Stimulated activated CD8-positive, alpha-beta memory T cell treated with anti-CD3 and anti-CD28 coated beads, Interleukin-7, amount 100 ng/mL, for 1 hour (primary cell): ENCODE measurements around the gene POLDIP3.

Source experiments
- DNase-seq, 2 donors: peaks; one replicate each; pipeline ENCODE4 v3.0.0-alpha.2; 2020; ENCODE audit warnings: low read depth in 2 of 2

POLDIP3 gene

DNA sequence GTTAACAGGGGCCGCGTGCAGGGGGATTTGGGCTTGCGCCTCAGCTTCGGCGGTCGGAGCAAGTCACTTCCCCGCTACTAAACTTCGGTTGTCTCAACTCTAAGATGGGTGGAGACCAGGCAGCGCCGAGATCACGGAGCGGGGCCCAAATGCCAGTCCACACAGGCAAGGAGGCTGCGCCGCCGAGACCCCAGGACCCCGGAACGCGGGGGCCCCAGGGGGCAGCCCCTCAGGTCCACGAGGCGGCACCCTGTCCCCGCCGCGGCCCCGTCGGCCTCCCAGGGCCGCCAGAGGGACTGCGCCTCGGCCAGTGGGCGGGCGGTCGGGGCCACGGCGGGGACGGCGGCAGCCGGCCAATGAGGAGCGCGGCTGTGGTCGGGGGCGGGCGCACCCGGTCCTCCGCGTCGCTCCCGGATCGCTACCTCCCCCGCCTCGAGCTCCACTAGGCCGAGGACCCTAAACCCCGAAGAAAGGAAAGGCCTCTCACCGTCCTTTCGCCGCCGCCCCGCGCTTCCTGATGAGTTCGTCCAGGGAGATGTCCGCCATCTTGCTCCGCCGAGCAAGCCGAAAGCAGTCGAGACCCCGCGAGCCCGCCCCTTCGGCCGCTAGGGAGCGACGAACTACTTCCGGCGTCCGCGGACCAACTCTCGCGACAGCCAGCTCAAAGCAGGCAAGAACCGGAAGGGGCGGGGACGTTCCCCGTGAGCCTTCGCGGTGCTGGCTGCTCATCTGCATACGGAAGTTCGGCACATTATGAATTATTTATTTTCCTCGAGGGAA lies at the start of gene POLDIP3:
Gene POLDIP3, minus strand, starts transcription at position 572 of the 780 bp plus-strand sequence. Its CDS starts 26 bp downstream, at position 546.
- peak; percentile 98 for DNase-seq

- peak; percentile 57 to 61 for DNase-seq
These were observed 47.5 kb upstream of the POLDIP3 start for GRCh38 chr22:42661985-42662831.

- DNase-seq = no peak
These were observed 41.9 kb upstream of the POLDIP3 start for GRCh38 chr22:42656578-42656977.

GRCh38 chr22:42655693-42656092 lies 41.0 kb upstream of the POLDIP3 start:
- no peak for DNase-seq

GRCh38 chr22:42654436-42655073 lies 39.9 kb upstream of the POLDIP3 start:
- no peak for DNase-seq

DNA sequence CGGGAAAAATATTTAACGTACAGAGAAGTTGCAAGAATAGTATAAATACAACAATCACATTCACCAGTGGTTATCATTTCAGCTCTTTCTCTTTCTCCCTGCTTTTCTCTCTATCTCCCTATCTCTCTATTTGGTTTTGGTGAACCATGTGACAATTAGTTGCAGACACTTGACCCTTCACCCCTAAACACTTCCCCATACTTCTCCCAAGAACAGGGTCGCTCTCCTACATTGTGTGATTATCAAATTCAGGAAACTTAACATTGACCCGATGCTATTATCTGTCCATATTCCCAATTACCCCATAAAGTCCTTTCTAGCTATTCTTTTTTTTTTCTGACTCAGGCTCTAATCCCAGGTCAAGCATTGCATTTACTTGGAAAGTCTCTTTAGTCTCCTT lies 39.3 kb upstream of the POLDIP3 start:
- no peak for DNase-seq

DNA sequence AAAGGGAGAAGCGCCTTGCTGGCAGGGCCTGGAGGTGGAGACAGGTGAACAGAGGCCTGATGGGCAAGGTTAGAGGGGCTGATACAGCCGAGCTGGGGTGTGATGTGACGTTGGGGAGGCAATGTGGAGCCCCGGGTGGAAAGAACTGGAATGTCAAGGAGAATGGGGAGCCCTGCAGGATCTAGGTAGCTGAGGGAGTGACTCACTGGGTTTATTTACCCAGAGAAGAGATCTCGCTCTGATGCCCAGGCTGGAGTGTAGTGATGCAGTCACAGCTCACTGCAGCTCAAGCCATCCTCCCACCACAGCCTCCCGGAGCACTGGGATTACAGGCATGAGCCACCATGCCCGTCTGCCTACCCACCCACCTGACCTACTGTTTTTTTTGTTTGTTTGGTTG lies 36.5 kb upstream of the POLDIP3 start:
- DNase-seq = no peak

DNA sequence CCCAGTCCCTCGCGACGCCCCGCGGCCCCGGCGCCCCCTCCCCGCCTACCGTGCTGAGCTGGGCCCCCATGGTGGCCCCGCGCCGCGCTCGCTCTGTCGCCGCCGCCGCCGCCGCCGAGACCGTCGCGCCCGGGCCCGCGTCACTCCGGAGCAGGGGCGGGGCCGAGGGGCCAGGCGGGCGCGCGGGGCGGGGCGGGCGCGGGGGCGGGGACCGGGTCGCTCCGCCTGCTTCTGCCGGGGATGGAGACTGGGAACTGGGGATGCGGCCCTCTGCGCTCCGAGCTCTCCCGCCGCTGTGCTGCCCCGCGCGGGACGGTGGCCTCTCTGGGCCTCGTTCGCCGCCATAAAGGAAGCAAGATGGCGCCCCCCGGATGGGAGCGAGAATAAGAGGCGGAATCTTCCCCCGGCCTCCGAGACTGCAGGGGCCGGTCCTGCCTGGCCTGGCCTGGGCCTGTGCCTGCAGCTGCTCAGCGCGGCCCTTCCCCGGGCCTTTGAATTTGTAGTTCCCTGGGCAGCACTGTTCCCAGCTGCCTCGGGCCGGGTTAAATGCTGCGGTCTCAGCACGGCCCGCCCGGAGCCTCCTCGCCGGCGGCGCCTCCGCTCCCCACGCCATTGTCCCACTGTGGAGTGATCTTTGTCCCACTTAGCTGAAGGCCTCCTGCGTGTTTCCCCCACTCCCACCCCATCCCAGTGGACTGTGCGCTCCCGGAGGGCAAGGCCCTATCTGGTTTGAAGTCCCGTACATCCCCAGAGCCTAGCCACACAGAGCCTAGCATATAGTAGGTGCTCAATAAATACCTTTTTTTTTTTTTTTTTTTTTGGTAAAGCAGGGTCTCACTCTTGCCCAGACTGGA lies 34.8 kb upstream of the POLDIP3 start, which contains the start of gene CYB5R3:
Gene CYB5R3, minus strand, starts transcription at position 147 of the 854 bp plus-strand sequence. Its CDS starts 77 bp downstream, at position 70.
- peak; percentile 52 for DNase-seq

GRCh38 chr22:42648368-42649245 lies 33.9 kb upstream of the POLDIP3 start:
- peak in 1 of 2 donors; percentile 16 for DNase-seq

- DNase-seq = no peak
These were observed 33.3 kb upstream of the POLDIP3 start for GRCh38 chr22:42648017-42648367.

GRCh38 chr22:42646569-42647525 lies 32.2 kb upstream of the POLDIP3 start:
- no peak for DNase-seq

- DNase-seq = no peak
These were observed 31.4 kb upstream of the POLDIP3 start for GRCh38 chr22:42645938-42646568.

DNA sequence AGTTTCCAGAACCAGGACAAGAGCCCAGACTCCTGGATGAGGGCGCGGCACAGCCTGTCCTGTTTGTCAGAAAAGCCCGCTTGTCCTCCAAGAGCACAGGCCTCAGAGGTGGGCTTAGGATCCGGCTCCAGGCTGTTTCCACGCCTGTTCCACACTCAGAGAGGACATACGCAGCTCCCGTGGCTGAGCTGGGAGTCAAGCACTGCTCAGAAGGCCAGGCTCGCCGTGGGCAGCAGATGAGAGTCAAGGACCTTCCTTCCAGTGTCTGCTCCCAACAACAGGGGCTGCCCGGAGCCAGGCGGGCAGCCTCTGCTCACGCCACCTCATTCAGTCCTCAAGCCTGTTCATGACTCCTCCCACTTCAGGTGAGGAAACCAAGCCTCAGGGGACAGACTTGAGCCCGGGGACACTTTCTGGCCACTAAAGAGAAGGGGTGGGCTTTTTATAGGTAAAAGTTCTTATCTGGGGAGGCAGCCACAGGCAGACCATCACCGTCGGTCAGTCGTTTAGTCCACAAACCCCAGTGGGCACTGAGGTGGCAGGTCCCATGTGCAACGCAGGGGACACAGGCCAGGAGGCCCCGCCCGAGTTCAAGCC lies 30.8 kb upstream of the POLDIP3 start:
- no peak for DNase-seq

- DNase-seq = no peak
These were observed 30.0 kb upstream of the POLDIP3 start for GRCh38 chr22:42644422-42645340.

DNA sequence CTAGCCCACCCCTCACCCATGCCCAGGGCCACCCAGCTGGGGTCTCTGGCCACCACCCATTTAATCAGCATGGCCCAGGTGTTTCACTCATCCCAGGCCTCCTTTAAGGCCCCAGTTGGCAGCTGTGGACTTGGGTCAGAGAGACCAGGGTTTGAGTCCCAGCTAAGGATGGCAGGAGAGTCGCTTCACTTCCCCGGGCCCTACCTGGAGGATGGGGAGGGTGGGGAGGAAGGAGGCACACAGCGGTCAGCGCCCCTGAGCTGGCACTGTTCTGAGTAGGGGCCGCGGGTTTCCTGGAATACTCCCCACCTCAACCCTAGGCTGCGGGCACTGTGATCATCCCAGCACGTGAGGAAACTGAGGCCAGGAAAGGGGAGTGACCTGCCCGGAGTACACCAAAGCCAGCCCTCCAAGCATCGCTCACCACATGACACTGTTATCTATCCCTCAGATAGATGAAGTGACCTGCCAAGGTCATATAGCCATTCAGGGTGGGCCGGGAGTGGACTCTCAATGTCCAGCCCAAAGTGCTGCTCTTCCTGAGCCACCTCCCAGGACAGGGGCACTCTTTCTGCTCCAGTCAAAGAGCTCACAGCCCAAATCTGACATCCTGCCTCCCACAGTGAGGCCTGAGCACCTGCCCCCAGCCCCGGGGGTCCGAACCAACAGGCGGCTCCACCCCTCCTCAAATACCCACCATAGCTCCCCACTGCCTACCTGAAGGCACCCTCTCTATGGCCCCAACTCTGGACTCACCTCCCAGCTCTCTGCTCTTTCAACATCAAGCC lies 29.1 kb upstream of the POLDIP3 start:
- DNase-seq = no peak
